H7 (cell line): ENCODE data around the gene MLXIPL. TPM values are rescaled to one million over a fixed set of nuclear protein-coding genes. Genes with fewer than 3 reads are reported as not detected.
"Not testable (repeated sequence)": the region's sequence is repeated elsewhere in the genome, so short reads cannot be mapped to it uniquely, and the experiment has no call there.

Experiments
- DNase-seq: peaks from one replicate; pipeline ENCODE4 v3.0.0; 2012
- H3K27me3 ChIP-seq: 2 replicates; pipeline ENCODE4 v1.6.0; 2011; ENCODE audit warnings: mild to moderate bottlenecking, low read length; ENCODE audit not compliant: control insufficient read depth, insufficient read depth
- H3K36me3 ChIP-seq: replicated peaks from 2 replicates; pipeline ENCODE4 v1.5.1; 2011; ENCODE audit warnings: low read length; ENCODE audit not compliant: control insufficient read depth, insufficient read depth
- H3K4me3 ChIP-seq: 2 replicates; pipeline ENCODE4 v1.5.1; 2011; ENCODE audit warnings: low read depth, mild to moderate bottlenecking, control low read depth, low read length, moderate library complexity; ENCODE audit not compliant: insufficient read depth
- total RNA-seq: library from RNA; depleted of rRNA; stranded (reverse); fragments of >200 nt; shearing (Covaris generic); gene quantifications from 2 replicates; pipeline ENCODE4 v1.2.3, GENCODE V29; 2014; rRNA removed

MLXIPL gene, protein sequence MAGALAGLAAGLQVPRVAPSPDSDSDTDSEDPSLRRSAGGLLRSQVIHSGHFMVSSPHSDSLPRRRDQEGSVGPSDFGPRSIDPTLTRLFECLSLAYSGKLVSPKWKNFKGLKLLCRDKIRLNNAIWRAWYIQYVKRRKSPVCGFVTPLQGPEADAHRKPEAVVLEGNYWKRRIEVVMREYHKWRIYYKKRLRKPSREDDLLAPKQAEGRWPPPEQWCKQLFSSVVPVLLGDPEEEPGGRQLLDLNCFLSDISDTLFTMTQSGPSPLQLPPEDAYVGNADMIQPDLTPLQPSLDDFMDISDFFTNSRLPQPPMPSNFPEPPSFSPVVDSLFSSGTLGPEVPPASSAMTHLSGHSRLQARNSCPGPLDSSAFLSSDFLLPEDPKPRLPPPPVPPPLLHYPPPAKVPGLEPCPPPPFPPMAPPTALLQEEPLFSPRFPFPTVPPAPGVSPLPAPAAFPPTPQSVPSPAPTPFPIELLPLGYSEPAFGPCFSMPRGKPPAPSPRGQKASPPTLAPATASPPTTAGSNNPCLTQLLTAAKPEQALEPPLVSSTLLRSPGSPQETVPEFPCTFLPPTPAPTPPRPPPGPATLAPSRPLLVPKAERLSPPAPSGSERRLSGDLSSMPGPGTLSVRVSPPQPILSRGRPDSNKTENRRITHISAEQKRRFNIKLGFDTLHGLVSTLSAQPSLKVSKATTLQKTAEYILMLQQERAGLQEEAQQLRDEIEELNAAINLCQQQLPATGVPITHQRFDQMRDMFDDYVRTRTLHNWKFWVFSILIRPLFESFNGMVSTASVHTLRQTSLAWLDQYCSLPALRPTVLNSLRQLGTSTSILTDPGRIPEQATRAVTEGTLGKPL
- total RNA-seq, result 0.63 and 0.73 TPM in 2 replicates

DNA sequence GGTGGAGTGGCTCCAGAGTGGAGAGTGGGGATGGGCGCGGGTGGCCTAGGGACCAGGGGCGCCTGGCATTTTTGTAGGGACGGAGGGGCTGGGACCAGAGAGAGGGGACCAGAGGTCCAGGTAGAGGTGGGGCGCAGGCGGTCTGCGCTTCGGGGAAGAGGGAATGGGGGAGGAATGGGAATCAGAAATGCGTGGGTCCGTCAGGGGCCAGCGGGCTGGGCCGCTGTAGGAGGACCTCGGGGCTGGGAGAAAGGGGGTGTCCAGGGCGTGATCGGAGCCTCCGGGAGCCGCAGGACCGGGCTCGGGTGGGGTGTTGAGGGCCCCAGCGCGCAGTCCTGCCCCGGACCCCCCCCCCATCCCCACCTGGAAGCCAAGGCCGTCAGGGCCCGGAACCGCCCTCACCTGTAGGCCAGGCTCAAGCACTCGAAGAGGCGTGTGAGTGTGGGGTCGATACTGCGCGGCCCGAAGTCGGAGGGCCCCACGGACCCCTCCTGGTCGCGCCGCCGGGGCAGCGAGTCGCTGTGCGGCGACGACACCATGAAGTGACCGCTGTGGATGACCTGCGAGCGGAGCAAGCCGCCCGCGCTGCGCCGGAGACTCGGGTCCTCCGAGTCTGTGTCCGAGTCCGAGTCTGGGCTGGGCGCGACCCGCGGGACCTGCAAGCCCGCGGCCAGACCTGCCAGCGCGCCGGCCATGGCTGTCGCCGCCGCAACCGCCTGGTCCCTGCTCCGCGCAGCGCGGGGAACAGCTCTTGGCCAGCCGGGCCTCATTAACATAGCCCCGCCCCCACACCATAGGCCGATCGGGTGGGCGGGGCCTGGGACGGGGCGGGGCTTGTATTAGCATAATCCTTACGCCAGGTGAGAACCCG, at the start of gene MLXIPL:
TSS of gene MLXIPL (minus strand) at position 725 of the 871 bp plus-strand sequence. CDS start at position 695, 30 bp downstream.
- Histone ChIP-seq H3K27me3 (peaks cover 27% of the 10 kb centered on the region), H3K4me3 (peak within 1 kb of the TSS; percentile 80), H3K36me3 (no peaks in the 10 kb centered on the region)
- DNase-seq, result peak; percentile 99

DNA sequence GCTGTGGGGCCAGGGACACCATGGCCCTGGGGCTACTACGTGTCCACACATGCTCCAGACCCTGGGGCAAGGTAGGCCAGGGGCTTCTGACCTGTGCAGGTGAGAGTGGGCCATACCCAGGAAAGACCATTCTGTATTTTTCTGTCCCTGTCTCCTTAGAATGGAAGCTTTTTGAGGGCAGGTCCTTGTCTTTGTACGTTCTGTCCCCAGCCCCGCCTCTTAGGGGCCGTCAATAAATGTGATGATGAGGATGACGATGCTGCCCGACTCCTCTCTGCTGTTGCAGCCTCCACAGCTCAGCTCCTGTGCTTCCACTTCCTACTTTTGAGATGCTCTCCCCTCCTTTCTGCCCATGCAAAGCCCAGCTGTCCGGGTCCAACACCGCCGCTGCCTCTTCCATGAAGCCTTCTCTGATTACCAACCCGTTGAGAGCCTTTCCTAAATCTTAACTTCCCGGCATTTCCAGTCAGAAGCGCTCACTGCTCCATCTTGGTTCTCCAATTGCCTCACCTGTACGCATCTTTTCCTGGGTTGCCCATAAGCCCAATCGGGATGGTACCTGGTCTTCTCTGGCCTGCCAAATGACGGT, 47.6 kb upstream of the MLXIPL start:
- Histone ChIP-seq H3K27me3 (peaks cover 6% of the 10 kb centered on the region), H3K36me3 (no peaks in the 10 kb centered on the region), H3K4me3 (no peak overlapping the region)
- no peak for DNase-seq

DNA sequence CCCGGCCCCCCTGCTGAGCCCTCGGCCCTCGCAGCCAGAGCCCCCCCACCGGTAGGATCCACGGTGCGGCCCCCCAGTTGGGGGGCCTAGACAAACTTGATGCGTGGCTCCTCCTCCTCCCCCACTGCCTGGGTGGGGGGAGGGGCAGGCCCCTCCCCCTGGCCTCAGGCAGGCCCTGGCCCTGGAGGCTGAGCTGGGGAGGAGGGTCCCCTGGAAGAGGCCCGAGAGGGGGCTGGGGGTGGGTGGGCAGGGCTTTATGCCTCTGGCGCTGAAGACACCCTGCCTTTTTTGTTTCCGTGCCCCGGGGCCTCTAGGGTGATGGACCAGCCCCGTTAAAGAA, 47.0 kb upstream of the MLXIPL start:
- peak overlapping the region; percentile 5; the same call in 1 of the 2 replicates for H3K4me3 ChIP-seq
- H3K36me3 ChIP-seq, result no peaks in the 10 kb centered on the region
- DNase-seq, result peak; percentile 92
- H3K27me3 ChIP-seq, result peaks cover 9% of the 10 kb centered on the region

DNA sequence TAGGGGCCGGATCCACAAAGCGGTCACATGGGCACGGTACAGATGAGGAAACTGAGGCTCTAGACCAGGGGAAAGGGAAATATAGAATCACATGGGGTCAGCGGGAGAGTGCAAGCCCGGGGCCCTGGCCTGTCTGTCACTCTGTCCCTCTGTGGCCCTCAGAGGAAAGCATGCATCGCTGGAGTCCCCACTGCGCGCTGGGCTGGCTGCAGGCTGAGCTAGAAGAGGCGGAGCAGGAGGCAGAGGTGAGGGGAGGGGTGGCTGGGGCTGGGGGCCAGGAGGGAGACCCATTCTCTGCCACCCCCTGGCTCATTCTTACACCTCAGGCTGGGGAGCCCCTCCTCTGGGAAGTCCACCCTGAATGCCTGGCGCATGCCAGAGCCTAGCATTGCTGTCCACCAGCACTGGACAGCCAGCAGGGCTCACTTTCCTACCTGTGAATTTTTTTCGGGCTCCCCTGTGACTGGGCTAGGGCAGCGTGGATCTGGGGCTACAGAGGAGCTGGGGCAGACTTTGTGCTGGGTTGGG, 45.6 kb upstream of the MLXIPL start:
- Histone ChIP-seq H3K4me3 (no peak overlapping the region), H3K27me3 (peaks cover 9% of the 10 kb centered on the region), H3K36me3 (no peaks in the 10 kb centered on the region)
- no peak for DNase-seq

DNA sequence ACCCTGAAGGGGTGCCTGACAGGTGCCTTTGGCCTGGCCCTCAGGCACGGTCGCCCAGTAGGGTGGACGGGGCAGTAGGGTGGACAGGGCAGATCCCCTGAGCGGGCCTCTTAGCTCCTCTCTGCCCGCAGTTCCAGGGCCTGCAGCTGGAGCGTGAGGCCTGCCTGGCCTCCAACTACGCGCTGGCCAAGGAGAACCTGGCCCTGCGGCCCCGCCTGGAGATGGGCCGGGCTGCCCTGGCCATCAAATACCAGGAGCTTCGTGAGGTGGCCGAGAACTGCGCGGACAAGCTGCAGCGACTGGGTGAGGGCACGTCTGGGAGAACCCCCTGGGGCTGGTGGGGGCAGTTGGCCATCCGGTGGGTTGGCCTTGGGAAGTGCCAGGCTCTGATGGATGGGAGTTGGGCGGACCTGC, 45.0 kb upstream of the MLXIPL start:
- H3K4me3 ChIP-seq, result no peak overlapping the region
- peak; percentile 65 for DNase-seq
- H3K27me3 ChIP-seq, result peaks cover 9% of the 10 kb centered on the region
- H3K36me3 ChIP-seq, result no peaks in the 10 kb centered on the region

DNA sequence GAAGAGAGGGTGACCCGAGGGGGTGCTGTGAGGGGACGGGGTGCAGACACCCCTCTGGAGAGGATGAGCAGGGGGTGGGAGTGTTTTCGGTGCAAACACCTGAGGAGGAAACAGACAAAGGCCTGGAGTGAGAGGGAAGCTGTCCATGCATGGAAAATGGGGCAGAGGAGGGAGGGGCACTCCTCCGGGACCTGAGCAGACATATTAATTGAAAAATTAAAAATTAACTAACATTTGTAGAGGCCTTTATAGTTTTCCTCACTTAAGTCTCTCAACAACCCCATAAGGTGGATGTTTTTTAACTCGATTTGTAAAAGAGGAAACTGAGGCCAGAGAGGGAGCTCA, 44.5 kb upstream of the MLXIPL start:
- no peak for DNase-seq
- Histone ChIP-seq H3K36me3 (no peaks in the 10 kb centered on the region), H3K4me3 (no peak overlapping the region), H3K27me3 (peaks cover 9% of the 10 kb centered on the region)

DNA sequence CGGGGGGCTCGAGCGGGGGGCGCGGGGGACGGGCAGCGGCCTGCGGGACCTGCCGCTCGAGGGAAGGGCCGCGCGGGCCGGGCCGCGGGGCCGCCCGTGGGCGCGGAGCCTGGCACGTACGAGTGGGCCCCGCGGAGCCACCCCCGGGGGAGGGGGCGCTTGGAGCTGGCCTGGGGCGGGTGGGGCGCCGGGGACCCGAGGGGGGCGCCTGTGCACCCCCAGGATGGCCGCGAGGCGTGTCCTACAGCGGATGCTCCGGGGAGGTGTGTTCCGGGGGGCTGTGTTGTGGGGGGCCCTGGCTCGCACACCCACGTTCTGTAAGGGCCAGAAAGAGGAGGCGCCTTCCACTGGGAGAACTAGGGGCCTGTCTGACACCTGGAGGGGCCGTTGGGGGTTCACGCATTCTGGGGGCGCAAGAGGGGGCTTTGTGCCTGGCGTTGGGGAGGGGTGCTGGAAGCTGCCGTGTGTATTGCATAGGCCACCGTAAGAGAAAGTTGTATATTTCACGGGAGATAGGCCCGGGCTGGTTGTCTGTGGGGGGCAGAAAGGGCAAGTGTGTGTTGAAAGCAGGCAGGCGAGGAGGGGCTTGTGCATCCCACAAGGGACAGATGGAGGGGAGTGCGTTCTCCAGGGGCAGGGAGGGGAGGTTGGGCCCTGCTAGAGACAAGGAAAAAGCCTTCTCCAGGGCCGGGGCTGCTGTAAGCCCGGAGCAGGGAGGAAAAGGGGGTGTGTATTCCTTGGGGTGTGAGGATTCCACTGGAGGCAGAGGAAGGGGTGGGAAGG, 44.0 kb upstream of the MLXIPL start:
- peaks cover 9% of the 10 kb centered on the region for H3K27me3 ChIP-seq
- peak overlapping the region; percentile 42 for H3K4me3 ChIP-seq
- DNase-seq, result peak; percentile 79
- no peaks in the 10 kb centered on the region for H3K36me3 ChIP-seq

DNA sequence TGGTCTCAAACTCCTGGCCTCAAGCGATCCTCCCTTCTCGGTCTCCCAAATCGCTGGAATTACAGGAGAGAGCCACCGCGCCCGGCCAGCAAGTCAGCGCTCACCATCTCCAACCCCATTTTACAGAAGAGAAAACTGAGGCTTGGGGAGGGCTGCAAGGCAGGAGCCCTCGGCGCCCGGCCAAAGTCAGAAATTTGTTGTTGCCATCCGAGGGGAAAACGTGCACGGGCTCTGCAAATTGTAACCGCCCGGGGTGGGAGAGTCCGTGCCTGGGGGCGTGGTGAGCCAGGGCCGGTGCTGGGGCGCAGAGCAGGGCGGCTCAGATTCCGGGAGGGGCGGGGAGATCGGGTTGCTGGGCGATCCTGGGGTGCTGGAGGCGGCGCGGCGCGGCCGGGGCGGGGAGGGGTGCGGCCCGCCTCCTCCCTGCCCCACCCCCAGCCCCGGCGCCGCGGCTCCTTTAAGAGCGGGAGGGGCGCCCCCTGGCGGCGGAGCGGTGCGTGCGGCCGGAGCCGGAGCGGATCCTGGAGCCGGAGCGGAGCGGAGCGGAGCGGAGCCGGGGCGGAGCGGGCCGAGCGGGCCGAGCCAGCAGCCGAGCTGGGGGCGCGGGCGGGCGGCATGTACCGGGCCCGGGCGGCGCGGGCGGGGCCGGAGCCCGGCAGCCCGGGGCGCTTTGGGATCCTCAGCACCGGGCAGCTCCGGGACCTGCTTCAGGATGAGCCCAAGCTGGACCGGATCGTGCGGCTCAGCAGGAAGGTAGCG, 43.2 kb upstream of the MLXIPL start, which contains the start of gene VPS37D:
TSS of gene VPS37D (plus strand) at position 488 of the 759 bp plus-strand sequence. CDS start at position 616, 128 bp downstream.
- DNase-seq, result peak; percentile 100
- Histone ChIP-seq H3K36me3 (no peaks in the 10 kb centered on the region), H3K27me3 (peaks cover 9% of the 10 kb centered on the region), H3K4me3 (peak within 1 kb of the TSS; percentile 42)

DNA sequence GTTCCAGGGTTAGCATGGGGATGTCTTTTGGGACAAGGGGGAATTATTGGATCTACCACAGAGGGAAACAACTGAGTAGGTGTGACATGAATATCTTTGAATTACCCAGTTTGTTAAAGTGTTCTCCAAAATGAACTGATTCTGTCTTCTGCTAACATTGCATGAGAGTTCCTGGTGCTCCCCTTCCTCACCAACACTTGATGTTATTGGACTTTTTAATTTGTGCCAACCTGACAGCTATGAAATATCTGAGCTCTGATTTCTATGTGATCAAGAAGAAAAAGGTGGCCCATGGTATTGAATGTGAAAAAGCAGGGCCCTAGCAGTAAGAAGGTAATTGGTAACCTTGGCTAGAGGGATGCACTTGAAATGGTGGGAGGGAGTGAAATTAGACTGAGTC, 38.7 kb upstream of the MLXIPL start:
- Histone ChIP-seq H3K4me3 (no peak overlapping the region), H3K27me3 (peaks cover 5% of the 10 kb centered on the region; the same call in 1 of the 2 replicates), H3K36me3 (no peaks in the 10 kb centered on the region)
- DNase-seq, result no peak

DNA sequence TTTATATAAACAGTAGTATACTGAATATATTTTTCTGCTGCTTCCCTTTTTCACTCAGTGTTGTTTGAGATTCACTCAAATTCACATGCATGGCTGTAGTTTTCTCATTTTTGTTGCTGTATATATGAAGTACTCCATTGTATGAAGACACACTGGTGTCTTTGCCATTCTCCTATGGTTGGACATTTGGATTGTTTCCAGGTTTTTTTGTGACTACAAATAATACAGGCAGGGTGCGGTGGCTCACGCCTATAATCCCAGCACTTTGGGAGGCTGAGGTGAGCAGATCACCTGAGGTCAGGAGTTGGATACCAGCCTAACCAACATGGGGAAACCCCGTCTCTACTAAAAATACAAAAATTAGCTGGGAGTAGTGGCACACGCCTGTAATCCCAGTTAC, 36.3 kb upstream of the MLXIPL start:
- H3K27me3 ChIP-seq, H3K36me3 ChIP-seq, H3K4me3 ChIP-seq, DNase-seq: not testable (repeated sequence)

DNA sequence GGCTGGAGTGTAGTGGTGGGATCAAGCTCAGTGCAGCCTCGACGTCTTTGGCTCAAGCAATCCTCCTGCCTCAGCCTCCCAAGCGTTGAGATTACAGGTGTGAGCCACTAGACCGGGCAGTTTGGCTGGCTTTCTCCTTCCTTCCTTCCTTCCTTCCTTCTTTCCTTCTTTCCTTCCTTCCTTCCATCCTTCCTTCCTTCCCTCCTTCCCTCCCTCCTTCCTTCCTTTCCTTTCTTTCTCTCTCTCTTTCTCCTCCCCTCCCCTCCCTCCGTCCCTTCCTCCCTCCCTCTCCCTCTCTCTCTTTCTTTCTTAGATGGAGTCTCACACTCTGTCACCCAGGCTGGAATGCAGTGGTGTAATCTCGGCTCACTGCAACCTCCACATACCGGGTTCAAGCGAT, 35.7 kb upstream of the MLXIPL start:
- Histone ChIP-seq H3K27me3 (peaks cover 2% of the 10 kb centered on the region; the same call in 1 of the 2 replicates), H3K4me3 (no peak overlapping the region), H3K36me3 (no peaks in the 10 kb centered on the region)
- no peak for DNase-seq

DNA sequence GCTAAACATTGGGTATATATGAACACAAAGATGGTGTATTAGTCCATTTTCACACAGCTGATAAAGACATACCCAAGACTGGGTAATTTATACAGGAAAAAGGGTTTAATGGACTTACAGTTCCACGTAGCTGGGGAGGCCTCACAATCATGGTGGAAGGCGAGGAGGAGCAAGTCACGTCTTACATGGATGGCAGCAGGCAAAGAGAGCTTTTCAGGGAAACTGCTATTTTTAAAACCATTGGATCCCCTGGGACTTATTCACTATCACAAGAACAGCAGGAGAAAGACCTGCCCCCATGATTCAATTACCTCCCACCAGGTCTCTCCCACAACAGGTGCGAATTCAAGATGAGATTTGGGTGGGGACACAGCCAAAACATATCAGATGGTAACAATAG, 31.0 kb upstream of the MLXIPL start:
- not testable (repeated sequence) for H3K27me3 ChIP-seq, H3K36me3 ChIP-seq, H3K4me3 ChIP-seq, DNase-seq
